HAP-1 (cell line): ENCODE results near the gene IREB2.

Experiments
- DNase-seq, 2 experiments: peaks; one replicate each; pipeline ENCODE4 v3.0.0-alpha.2; 2016 to 2020; ENCODE audit warnings: low spot score in 2 of 2
- H3K27me3 ChIP-seq: fragments of 250-450 bp; sonication (Bioruptor Pico); 2 replicates; pipeline ENCODE4 v1.5.1; 2020; ENCODE audit warnings: low read depth, mild to moderate bottlenecking, moderate library complexity
- H3K36me3 ChIP-seq: fragments of 250-450 bp; sonication (Bioruptor Pico); replicated peaks from 2 replicates; pipeline ENCODE4 v1.5.1; 2020; ENCODE audit warnings: mild to moderate bottlenecking
- H3K4me1 ChIP-seq: fragments of 250-450 bp; sonication (Bioruptor Pico); 2 replicates; pipeline ENCODE4 v1.5.1; 2020; ENCODE audit warnings: mild to moderate bottlenecking
- H3K4me3 ChIP-seq: fragments of 250-450 bp; sonication (Bioruptor Pico); 2 replicates; pipeline ENCODE4 v1.5.1; 2020; ENCODE audit warnings: mild to moderate bottlenecking, moderate library complexity
- H3K9me3 ChIP-seq: fragments of 250-450 bp; sonication (Bioruptor Pico); 2 replicates; pipeline ENCODE4 v1.5.1; 2020; ENCODE audit warnings: mild to moderate bottlenecking, moderate library complexity
- in situ Hi-C: fragments of 300-500 bp; cut with MboI; formaldehyde crosslinking; loops from 3 replicates; pipeline ENCODE4 v1.14.3; 2020; ENCODE audit warnings: low sequenced_read_pairs, inconsistent platforms, mixed read lengths

IREB2 gene

DNA sequence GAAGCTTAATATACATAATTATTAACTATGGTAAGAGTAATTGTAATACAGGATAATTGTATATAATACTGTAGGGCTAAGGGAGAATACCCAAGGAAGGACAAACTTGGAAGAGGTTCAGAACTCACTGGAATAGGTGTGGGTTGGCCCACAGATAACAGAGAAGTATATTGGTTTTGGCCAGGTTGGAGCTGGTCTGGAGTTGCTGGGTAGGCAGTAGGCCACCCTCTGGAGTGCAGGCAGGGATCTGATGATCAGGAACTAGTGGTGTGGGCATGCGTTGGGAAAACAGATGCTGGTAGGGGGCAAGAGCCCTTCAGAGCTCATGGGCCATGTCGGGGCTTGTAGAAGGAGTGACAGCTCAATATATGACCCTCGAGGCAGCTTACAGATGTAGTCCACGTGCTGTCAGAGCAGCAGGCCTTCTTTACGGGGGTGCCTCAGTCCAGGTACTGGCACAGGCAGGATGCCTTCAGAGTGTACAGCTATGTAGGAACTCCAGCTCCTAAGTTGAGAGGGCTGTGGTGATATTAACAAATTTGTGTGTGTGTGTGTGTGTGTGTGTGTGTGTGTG is 12.4 kb downstream of the IREB2 start:
- in situ Hi-C loops: no loop called here
- Histone ChIP-seq H3K36me3 (peaks cover 31% of the 10 kb centered on the region), H3K4me1 (no peaks in the 10 kb centered on the region), H3K9me3 (no peaks in the 10 kb centered on the region), H3K27me3 (no peaks in the 10 kb centered on the region), H3K4me3 (no peak overlapping the region)
- DNase-seq: no peak

DNA sequence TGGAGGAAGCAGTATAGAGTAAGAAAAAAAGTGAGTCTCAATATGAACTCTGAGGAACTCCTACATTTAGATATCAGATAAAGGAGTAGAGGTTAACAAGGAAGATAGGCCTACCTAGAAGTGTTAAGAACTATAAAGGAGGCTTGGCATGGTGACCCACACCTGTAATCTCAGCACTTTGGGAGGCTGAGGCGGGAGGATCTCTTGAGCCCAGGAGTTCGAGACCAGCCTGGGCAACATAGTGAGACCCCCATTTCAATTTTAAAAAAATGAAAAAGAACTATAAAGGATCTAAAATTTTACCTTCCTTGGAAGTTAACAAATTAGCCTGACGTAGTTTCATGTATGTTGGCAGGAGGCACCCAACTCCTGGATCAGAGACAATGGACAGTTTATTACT is 14.5 kb downstream of the IREB2 start:
- in situ Hi-C loops: no loop called here
- Histone ChIP-seq H3K36me3 (peaks cover 13% of the 10 kb centered on the region), H3K9me3 (no peaks in the 10 kb centered on the region), H3K4me1 (peaks cover 5% of the 10 kb centered on the region), H3K4me3 (no peak overlapping the region), H3K27me3 (no peaks in the 10 kb centered on the region)
- no peak for DNase-seq

GRCh38 chr15:78453447-78453846 is 15.4 kb downstream of the IREB2 start:
- H3K4me1 ChIP-seq: peaks cover 5% of the 10 kb centered on the region
- H3K9me3 ChIP-seq: no peaks in the 10 kb centered on the region
- peaks cover 6% of the 10 kb centered on the region; the same call in 1 of the 2 replicates for H3K36me3 ChIP-seq
- H3K4me3 ChIP-seq: no peak overlapping the region
- H3K27me3 ChIP-seq: no peaks in the 10 kb centered on the region
- DNase-seq: no peak
- in situ Hi-C loops: no loop called here

- peaks cover 5% of the 10 kb centered on the region for H3K4me1 ChIP-seq
- in situ Hi-C loops: no loop called here
- no peaks in the 10 kb centered on the region for H3K27me3 ChIP-seq
- DNase-seq: no peak
- H3K4me3 ChIP-seq: no peak overlapping the region
- H3K9me3 ChIP-seq: no peaks in the 10 kb centered on the region
- no peaks in the 10 kb centered on the region; the same call in 1 of the 2 replicates for H3K36me3 ChIP-seq
These were observed 17.0 kb downstream of the IREB2 start for GRCh38 chr15:78454992-78455391.

- in situ Hi-C loops: no loop called here
- Histone ChIP-seq H3K4me3 (no peak overlapping the region), H3K36me3 (peaks cover 5% of the 10 kb centered on the region), H3K4me1 (peaks cover 5% of the 10 kb centered on the region), H3K27me3 (no peaks in the 10 kb centered on the region), H3K9me3 (no peaks in the 10 kb centered on the region)
- DNase-seq: peak in 1 of 2 experiments; percentile 43
These were observed 17.7 kb downstream of the IREB2 start for GRCh38 chr15:78455749-78456148.

DNA sequence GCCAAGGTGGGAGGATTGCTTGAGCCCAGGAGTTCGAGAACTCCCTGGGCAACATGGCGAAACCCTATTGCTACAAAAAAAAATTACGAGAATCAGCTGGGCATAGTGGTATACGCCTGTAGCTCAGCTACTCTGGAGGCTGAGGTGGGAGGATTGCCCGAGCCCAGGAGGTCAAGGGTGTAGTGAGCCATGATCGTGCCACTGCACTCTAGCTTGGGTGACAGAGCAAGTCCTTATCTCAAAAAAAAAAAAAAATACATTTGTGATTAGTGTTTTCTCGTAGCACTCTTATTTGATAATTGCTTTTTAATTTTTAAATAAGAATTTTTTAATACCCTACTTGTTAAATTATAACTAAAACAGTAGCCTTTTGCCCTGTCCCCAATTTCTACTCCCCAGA is 18.4 kb downstream of the IREB2 start:
- peaks cover 10% of the 10 kb centered on the region for H3K36me3 ChIP-seq
- peaks cover 5% of the 10 kb centered on the region for H3K4me1 ChIP-seq
- in situ Hi-C loops: no loop called here

GRCh38 chr15:78457101-78457500 is 19.1 kb downstream of the IREB2 start:
- DNase-seq: no peak
- H3K36me3 ChIP-seq: peaks cover 10% of the 10 kb centered on the region
- H3K9me3 ChIP-seq: no peaks in the 10 kb centered on the region
- H3K4me1 ChIP-seq: peaks cover 5% of the 10 kb centered on the region
- H3K4me3 ChIP-seq: no peak overlapping the region
- H3K27me3 ChIP-seq: no peaks in the 10 kb centered on the region
- in situ Hi-C loops: no loop called here

More for the DNA sequence above, 18.4 kb downstream of the IREB2 start:
- no peak for DNase-seq
- H3K9me3 ChIP-seq: no peaks in the 10 kb centered on the region
- no peaks in the 10 kb centered on the region for H3K27me3 ChIP-seq
- H3K4me3 ChIP-seq: no peak overlapping the region

GRCh38 chr15:78460737-78461136 is 22.7 kb downstream of the IREB2 start:
- no peak for DNase-seq
- Histone ChIP-seq H3K36me3 (peaks cover 41% of the 10 kb centered on the region), H3K4me1 (peaks cover 5% of the 10 kb centered on the region), H3K27me3 (no peaks in the 10 kb centered on the region), H3K9me3 (no peaks in the 10 kb centered on the region), H3K4me3 (no peak overlapping the region)
- in situ Hi-C loops: no loop called here

- DNase-seq: no peak
- in situ Hi-C loops: no loop called here
- Histone ChIP-seq H3K4me1 (peaks cover 5% of the 10 kb centered on the region), H3K36me3 (peaks cover 47% of the 10 kb centered on the region), H3K4me3 (no peak overlapping the region), H3K27me3 (no peaks in the 10 kb centered on the region), H3K9me3 (no peaks in the 10 kb centered on the region)
These were observed 23.3 kb downstream of the IREB2 start for GRCh38 chr15:78461171-78461888.

- Histone ChIP-seq H3K27me3 (no peaks in the 10 kb centered on the region), H3K36me3 (peaks cover 94% of the 10 kb centered on the region)
These were observed 31.0 kb downstream of the IREB2 start for GRCh38 chr15:78469031-78469430.

GRCh38 chr15:78477295-78477694 is 39.3 kb downstream of the IREB2 start:
- H3K27me3 ChIP-seq: no peaks in the 10 kb centered on the region
- DNase-seq: no peak
- no peaks in the 10 kb centered on the region for H3K4me1 ChIP-seq
- H3K9me3 ChIP-seq: no peaks in the 10 kb centered on the region
- H3K36me3 ChIP-seq: peaks cover 76% of the 10 kb centered on the region
- in situ Hi-C loops: no loop called here
- H3K4me3 ChIP-seq: no peak overlapping the region

More at GRCh38 chr15:78469031-78469430, 31.0 kb downstream of the IREB2 start:
- DNase-seq: no peak
- Histone ChIP-seq H3K4me3 (no peak overlapping the region), H3K4me1 (no peaks in the 10 kb centered on the region), H3K9me3 (no peaks in the 10 kb centered on the region)
- in situ Hi-C loops: no loop called here

- H3K36me3 ChIP-seq: peaks cover 74% of the 10 kb centered on the region
- in situ Hi-C loops: loop anchor here (5.0 kb wide), 1 partner anchor 167 kb away; no protein-coding TSS in a partner anchor
These were observed 41.6 kb downstream of the IREB2 start for GRCh38 chr15:78479650-78480049.

GRCh38 chr15:78481917-78482316 is 43.9 kb downstream of the IREB2 start:
- in situ Hi-C loops: loop anchor here (5.0 kb wide), 1 partner anchor 170 kb away; no protein-coding TSS in a partner anchor
- Histone ChIP-seq H3K27me3 (no peaks in the 10 kb centered on the region), H3K4me3 (no peak overlapping the region), H3K4me1 (no peaks in the 10 kb centered on the region), H3K36me3 (peaks cover 77% of the 10 kb centered on the region), H3K9me3 (no peaks in the 10 kb centered on the region)
- no peak for DNase-seq

More at GRCh38 chr15:78479650-78480049, 41.6 kb downstream of the IREB2 start:
- Histone ChIP-seq H3K9me3 (no peaks in the 10 kb centered on the region), H3K4me3 (no peak overlapping the region), H3K4me1 (no peaks in the 10 kb centered on the region), H3K27me3 (no peaks in the 10 kb centered on the region)
- DNase-seq: no peak

DNA sequence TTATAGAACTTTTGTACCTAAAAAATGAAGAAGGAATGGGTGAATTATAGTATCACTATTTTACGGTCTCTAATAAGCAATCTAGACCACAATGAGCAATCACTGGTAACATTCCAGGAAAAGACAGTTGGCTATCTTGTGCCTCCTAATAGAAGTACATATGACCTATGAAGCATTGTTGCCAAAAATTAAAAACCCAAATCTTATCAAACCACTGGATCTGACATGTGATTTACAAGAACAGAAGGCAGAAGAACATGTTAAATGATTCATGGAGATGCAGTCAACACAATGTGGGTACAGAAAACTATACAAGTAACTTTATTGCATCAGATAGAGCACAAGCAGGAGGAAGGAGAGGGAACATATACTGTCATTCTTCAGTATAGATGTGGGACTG is 54.9 kb downstream of the IREB2 start:
- H3K4me3 ChIP-seq: no peak overlapping the region
- no peaks in the 10 kb centered on the region for H3K4me1 ChIP-seq
- no peaks in the 10 kb centered on the region for H3K9me3 ChIP-seq
- H3K36me3 ChIP-seq: peaks cover 95% of the 10 kb centered on the region
- H3K27me3 ChIP-seq: no peaks in the 10 kb centered on the region
- in situ Hi-C loops: no loop called here
- no peak for DNase-seq
